Limb (tissue), 2 donors: ENCODE measurements around the gene PKMYT1.
A peak's percentile ranks its signal among the peaks of the same experiment; 100 is the strongest.

ENCODE experiments used
- DNase-seq, 2 donors: peaks; one replicate each; pipeline ENCODE4 v3.0.0-alpha.2; 2016; ENCODE audit errors: extremely low spot score in 2 of 2

Gene PKMYT1

DNA sequence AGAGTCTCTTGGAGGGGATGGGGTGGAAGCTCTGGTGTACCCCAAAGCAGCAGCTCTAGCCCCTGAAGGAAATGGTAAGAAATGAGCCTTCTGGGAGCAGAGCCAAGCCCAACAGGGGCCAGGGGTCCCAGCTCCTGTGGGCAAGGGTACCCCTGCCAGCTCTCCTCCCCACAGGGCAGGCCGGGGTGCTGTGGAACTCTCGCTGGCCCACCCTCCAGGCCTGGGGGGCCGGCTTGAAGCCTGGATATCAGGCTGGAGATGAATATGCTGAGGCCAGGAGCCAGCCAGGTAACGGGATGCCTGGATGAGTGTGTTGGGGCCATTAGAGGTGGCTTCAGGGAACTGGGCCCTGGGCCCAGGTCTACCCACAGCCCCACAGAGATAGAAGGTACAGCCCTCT lies 20.3 kb upstream of the PKMYT1 start:
- no peak for DNase-seq

DNA sequence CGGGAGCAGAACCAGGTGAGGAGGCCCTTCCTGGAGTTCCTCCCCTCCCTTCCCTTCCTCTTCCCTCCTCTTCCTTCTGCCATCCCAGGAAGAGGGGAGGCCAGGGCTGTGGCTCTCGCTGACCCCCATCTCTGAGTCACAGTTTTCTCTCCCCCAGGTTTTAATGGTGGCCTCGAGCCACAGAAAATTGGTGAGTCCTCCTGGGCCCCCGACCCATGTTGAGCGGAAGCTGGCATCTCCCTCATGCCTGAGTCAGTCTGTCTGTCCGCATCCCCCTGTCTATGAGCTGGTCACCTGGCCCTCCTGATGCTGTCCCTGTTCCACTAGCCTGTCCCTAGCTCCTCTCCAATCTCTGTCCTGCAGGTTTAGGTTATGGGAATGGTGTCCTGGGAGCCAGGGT lies 19.7 kb upstream of the PKMYT1 start:
- DNase-seq: no peak

DNA sequence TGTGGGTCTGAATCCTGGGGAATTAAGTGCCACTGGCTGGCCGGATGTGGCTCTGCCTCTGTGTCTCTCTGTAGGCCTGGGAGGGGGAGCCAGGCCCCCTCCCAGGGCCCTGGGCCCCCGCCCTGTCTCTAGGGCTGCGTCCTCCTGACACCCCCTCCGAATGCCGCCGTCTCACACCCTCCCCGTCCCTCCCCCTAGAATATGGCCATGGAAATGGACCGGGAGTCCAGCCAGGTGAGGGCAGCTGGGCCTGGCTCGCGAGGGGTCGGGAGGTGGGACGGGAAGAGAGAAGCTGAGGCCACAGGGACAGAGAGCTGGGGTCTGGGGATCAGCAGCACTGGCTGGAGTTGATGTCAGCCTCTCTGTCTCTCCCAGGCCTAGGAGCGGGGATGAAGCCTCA lies 16.1 kb upstream of the PKMYT1 start:
- no peak for DNase-seq

DNA sequence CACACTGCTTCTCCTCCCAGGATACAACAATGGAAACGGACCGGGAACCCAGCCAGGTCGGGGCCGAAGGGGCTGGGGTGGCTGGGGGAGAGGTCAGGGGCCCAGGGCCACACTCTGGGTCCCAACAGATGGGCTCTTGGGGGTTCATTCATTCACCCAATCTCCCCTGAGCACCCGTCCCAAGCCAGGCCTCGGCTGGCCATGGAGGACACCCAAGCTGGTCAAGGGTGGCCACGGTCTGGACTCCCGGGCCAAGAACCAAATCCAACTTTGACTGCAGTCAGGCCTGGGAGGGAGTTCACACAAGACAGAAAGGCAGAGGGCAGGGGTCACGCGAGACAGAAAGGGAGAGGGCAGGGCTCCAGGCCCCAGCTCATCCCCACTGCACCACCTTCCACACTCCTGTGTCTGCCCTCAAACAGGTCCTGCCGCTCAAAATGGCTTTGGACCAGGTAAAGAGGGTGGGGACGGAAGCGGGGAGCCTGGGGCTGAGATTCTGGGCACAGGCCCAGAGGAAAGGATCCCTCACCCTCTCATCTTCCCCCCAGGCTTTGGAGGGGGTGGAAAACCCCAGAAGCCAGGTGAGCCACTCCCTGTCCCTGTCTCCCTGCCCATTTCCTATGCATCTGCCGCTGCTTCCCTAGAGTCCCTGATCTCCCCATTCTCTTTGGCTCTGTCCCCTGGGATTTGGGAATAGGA lies 12.3 kb upstream of the PKMYT1 start:
- no peak for DNase-seq

DNA sequence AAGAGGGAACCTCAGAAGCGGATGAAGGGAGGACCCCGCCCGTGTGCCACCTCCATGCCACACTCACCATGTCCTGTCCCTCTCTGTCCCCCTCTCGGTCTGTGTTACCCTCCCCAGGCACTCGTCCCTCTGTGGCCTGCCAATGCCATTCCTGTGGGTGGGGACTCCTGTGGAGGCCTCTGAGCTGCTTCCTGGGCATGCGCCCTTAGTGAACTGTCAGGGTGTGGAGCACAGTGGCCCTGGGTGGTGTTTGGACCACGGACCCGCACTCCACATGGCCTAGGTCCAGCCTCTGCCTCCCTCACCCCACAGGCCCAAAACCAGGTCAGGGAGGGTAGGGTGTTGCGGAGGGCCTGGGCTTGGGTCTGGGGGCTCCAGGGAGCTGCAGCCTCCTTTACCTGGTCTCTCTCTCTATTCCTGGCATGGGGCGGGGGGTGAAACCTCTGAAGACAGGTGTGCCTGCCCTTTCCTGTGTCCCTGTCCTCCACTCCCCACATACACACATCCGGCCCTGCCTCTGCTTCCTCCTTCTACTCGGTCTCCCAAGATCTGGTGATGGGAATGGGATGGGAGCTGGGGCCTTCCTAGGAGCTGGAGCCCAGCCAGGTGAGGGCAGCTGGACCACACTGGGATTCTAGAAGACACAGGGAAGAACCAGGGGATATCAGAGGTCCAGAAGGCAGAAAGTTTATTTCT lies 11.5 kb upstream of the PKMYT1 start:
- DNase-seq: no peak

DNA sequence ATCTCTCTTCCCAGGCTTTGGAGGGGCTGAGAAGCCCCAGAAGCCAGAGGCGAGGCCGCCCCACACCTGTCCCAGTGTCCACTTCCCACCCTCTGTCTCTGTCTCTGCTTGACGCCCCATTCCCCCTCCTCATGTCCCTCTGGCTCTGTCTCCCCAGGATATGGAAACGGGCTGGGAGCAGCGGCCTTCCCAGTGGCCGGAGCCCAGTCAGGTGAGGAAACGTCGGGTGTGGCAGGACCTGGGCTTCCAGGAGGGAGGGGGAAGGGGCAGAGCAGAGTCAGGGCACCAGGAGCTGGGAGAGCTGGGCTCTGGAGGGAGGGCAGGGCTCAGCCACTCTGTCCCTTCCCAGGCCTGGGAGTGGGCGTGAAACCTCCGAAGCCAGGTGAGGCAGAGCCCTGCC lies 10.6 kb upstream of the PKMYT1 start:
- no peak for DNase-seq

DNA sequence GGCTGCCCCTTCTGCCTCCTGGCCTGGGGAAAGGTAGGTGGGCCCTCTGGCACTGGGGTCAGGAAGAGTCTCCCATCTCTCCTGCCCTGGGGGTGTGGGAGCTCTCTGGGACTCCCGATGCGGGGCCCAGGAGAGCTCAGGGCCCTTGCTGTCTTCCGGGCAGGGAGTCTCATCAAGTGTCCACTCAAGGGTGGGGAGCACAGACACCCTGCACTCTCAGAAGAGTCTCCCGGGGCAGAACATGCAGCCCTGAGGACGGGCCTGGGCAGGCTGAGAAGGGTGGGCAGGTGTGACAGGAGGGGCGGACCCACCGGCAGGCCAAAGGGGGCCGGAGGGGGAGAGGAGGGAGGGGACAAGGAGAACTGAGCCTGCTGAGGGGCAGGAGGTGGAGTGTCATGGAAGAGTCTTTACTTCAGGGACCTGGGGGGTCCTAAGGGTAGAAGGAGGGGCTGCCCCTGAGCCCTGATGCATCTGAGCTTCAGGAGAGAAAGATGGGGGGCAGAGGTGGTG lies 8.4 kb upstream of the PKMYT1 start:
- DNase-seq: no peak

DNA sequence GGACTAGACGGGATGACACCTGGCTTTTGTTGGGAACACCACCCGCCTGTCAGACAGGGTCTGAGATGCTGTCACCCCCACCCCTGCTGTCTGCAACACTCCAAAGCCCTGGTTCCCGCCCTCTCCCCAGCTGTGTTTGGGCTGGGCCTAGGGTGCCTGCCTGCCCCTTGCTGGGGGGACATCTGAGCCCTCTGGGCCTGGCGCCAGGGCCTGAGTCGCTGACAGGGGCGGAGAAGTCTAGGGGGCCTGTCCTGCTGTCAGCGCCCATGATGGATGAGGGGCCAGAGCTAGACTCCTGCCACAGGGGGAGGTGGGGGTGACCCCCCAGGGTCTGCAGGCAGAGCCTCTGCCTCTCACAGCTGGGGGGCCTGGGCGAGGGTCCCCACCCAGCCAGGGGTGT lies 7.6 kb upstream of the PKMYT1 start:
- DNase-seq: peak; percentile 75 to 78

DNA sequence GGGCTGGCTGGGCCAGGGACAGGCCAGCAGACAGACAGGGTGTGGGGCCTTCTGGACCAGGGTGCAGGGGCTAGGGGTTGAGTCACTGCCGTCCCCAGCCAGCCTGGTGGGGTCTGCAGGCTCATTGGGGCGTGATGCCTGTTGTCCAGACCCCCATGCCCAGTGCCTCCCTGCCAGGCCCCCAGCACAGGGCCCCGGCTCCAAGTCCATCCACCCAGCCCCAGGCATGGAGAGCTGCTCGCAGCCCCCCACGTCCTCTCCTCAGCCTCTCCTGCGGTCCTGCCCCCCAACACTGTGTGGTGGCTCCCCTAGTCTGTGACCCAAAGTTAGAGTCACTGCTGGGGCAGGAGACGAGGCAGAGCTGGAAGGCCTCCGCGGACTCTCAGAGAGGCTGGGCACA lies 7.0 kb upstream of the PKMYT1 start:
- DNase-seq: no peak

DNA sequence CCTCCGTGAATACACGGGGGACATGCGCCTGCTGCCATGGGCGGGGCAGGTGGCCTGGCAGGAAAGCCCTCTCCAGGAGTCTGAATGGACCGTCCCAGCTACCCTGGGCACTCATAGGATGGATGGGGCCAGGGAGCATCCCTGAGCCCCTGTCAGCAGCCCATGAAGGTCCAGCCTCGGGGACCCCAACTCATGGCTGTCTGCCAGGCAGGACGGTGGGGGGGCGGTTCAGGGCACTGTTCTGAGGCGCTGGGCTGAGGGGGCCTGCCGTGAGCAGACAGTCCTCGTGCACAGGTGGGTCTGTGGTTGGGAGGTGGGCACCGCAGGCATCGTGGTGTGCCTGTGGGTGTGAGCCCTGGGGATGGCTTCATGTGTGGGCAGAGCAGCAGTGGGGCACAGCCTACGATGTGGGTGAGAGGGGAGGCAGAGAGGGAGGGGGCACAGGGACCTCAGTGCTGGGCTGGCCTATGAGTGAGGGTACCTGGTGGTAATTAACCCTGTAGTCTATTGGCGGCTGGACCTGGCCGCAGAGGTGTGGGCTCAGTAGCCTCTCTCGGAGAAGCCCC lies 6.5 kb upstream of the PKMYT1 start:
- DNase-seq: no peak

DNA sequence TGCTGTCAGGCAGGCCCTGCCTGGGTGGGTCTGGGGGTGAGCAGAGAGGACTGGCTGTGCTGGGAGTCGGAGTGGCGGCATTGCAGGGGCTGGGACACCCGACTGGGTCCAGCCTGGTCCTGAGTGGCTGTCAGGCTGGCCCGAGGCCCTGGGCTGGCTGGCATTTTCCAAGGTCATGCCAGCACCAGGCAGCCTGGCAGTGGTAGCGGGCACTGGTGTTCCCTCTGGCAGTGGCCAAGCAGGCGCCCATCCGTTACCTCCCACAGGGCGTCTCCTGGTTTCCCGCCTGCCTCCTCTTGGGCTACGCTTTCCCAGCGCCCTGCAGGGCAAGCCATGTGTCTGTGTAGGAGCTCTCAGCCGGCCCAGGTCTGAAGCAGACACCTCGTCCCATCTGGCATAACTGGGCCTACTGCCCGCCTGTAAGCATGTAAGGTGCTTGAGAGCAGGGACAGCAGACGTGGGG lies 5.7 kb upstream of the PKMYT1 start:
- DNase-seq: no peak

DNA sequence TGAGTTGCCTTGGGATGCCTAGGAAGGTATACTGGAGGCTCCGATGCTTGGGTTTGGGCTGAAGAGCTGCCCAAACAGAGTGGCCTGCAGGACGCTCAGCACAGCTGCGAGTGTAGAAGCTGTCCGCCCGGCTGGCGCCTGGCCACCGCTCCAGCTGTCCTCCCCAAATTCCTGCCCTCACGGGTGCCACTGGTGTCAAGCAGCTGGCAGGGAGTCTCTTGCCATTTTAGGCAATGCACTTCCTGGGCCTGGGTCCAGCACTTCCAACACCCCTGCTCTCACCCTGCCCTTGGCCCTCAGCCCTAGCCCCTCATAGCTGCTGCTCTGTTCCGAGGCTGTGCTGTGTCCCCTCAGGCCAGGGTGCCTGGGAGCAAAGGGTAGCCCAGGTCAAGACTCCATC lies 5.2 kb upstream of the PKMYT1 start:
- DNase-seq: peak in 1 of 2 donors; percentile 63

DNA sequence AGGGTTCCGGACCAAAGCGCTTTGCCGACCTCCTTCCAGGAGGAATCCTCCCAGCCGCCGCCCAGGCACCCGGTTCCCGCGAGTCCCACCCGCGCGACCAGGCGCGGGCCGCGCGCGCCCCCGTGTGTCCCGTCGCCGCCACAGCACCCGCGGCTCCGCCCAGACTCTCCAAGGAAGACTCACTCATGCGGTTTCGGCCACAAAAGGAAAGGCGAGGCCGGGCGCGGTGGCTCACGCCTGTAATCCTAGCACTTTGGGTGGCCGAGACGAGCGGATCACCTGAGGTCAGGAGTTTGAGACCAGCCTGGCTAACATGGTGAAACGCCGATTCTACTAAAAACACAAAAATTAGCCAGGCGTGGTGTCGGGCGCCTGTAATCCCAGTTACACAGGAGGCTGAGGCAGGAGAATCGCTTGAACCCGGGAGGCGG lies 3.5 kb upstream of the PKMYT1 start:
- DNase-seq: peak; percentile 65 to 92

DNA sequence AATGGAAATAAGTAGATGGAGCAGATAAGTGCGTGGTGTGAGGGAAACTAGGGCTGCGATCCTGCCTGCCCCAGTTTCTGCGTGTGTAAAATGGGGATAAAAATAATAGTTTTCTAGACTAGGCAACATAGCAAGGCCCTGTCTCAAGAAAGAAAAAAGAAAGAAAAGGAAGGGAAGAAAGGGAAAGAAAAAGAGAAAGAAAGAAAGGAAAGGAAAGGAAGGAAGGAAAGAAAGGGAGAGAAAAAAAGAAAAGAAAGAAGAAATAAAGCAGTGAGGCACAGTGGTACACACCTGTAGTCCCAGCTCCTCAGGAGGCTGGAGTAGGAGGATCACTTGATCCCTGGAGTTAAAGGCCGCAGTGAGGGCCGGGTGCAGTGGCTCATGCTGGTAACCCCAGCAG lies 2.2 kb upstream of the PKMYT1 start:
- DNase-seq: no peak

DNA sequence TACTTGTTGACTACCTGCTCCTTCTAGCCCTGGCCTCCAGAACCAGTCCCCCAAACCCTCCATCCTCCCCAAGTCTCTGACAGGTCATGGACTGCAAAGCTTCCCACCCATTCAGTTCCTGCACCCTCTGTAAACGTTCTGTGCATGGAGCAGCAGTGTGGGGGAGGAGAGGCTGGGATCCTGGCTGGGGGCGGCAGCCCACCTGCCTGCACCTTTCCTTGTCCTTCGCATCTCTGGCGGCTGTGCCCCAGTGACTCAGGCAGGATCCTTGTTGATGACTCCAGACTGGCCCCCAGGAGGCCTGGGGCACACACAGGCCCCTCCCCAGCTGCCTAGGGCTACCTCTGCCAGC lies 1.6 kb upstream of the PKMYT1 start:
- no peak for DNase-seq

DNA sequence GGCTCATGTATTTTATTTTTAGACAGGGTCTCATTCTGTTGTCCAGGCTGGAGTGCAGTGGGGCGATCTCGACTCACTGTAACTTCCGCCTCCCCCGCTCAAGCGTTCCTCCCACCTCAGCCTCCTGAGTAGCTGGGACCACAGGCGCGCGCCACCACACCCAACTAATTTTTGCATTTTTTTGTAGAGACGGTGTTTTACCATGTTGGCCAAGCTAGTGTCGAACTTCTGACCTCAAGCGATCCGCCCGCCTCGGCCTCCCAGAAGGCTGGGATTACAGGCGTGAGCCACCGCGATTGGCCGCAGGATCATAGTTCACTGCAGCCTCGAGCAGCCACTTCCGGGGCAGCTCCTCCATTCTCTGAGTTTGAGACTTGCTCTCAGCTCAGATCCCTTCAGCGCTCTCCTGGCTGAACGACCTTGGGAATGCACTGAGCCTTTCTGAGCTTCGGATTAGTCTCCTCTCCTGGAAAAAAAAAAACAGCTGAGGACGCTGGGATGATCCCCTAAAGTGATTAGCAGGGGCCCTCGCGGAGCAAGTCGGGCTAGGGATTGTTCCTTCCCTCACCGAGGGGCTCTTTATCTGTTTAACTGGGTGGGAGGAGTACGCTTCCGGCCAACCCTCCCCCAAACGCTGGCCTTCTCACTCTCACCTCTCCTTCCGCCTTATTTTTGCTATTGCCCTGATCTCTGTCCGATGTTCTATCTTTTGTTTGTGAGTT lies 1.1 kb upstream of the PKMYT1 start:
- DNase-seq: no peak

DNA sequence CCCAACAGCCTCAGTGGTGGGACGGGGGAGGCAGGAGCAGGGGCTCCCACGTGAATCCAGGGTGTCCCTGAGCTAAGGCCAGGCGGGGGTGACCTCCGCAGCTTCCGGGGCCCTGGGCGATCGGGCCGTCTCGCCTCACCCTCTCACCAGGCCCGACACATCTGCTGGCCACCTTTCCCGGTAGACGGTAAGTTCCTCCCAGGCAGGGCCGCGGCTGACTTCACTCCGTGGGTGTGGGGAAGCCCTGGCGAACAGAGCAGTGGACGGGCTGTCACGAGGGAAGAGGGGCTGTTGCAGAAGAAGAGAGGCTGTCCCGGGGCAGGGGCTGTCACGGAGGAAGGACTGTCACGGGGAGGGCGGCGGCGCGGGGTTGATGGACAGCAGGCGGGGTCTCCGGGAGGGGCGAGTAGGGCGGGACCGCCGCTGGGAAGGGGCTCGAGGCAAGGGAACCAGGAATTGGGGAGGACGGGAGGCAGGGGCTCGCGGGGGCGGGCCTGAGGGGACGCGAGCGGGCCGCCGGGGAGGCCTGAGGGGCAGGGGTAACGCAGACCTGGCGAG lies 498 bp downstream of the PKMYT1 start:
- DNase-seq: no peak

DNA sequence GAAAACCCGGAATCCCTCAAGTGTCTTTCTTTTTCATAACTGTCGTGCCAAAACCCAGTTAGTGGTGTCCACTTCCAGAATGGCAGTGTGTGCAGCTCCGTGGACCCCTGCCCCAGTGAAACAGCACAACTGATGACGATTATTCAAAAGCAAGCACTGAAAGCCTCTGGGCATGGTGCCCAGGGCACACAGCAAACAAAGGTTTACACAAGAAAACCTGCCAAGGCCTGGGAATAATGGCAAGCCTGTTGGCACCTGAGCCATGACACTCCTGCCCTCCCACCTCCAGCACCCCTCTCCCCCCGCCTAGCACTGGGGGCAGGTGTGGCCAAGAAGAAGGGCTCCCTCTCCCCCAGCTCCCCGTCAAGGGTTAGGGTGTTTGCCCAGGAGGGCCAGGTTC lies 2.8 kb downstream of the PKMYT1 start:
- no peak for DNase-seq

DNA sequence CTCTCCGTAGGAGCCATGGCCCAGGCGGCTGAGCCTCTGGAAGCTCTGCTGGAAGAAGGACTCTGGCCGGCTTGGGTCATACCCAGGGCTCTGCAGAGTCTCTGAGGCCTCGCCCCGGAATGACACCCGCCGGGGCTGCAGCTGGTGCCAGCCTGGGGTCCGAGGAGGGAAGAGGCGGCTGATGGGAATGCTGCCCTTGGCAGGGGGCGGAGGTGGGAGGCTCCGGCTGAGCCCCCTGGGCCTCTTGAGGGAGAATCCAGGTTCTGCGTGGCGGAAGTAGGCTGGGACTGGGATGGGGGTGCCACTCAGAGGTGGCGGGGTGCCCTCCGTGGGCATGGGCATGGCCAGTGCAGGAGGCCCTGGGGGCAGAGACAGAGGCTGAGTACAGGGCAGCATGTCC lies 3.6 kb downstream of the PKMYT1 start:
- DNase-seq: no peak

DNA sequence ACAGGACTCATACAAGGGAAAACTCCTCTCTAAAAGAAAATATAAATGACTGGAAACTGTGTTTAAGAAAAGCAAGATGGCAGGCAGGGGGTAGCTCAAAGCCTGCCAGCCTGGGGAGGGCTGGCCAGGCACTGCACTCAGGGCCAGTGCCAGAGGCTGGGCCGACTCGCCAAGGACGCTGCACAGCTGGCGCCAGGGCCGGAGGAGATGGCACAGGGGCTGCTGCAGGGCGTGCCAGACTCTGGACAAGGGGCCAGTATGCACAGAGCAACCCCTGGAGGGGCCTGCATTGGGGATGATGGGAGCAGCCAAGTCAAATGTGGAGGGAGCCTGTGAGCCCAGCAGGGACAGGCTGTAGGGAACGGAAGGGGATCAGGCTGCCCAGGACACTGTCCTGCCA lies 4.0 kb downstream of the PKMYT1 start:
- no peak for DNase-seq

DNA sequence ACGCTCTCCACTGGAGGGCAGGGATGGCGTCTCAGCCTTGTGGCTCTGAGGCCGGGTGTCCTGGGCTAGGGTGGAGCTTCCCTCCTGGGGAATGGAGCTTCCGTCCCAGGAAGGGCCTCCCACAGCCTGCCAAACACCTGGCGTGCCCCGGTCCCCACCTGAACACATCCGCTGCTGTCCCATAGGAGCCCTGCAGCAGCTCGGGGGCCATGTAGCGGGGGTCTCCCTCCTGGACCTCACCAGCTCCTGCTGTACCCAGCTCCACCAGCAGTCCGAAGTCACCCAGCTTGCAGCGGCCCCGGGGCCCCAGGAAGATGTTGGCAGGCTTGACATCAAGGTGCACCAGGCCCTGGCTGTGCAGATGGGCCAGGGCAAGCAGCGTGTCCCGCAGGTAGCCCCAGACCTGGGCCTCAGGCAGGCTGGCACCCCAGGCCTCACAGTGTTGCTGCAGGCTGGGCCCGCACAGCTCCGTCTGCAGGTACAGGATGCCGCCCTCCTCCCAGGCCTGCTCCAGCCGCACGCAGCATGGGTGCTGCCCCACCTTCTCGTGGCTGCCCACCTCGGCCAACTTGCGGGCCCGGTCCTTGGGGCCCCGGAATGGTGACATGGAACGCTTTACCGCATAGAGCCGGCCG lies 5.0 kb downstream of the PKMYT1 start:
- DNase-seq: no peak
